Loucy (cell line): ENCODE results near the gene UTP14C.

ENCODE experiments used
- H2AFZ ChIP-seq: fragments of 200-600 bp; sonication (generic); 2 replicates; pipeline ENCODE4 v1.6.0; 2016; ENCODE audit warnings: antibody characterized with exemption, mild to moderate bottlenecking, low read length, moderate library complexity
- H3F3A ChIP-seq: fragments of 200-600 bp; 2 replicates; pipeline ENCODE4 v1.6.0; 2016; ENCODE audit warnings: antibody characterized with exemption, low read depth, mild to moderate bottlenecking
- H3K27me3 ChIP-seq: fragments of 200-600 bp; sonication (generic); 2 replicates; pipeline ENCODE4 v1.6.1; 2014; ENCODE audit warnings: low read length, mild to moderate bottlenecking; ENCODE audit not compliant: insufficient read depth, poor library complexity, severe bottlenecking
- H3K36me3 ChIP-seq: fragments of 200-600 bp; sonication (generic); 2 replicates; pipeline ENCODE4 v1.6.1; 2016; ENCODE audit warnings: low read length; ENCODE audit not compliant: insufficient read depth
- H3K4me1 ChIP-seq: fragments of 200-600 bp; sonication (generic); 2 replicates; pipeline ENCODE4 v1.5.1; 2014; ENCODE audit warnings: low read length, mild to moderate bottlenecking; ENCODE audit not compliant: insufficient read depth, poor library complexity, severe bottlenecking
- H3K4me2 ChIP-seq: fragments of 200-600 bp; sonication (generic); 2 replicates; pipeline ENCODE4 v1.6.0; 2014; ENCODE audit warnings: antibody characterized with exemption, low read length, low read depth, mild to moderate bottlenecking; ENCODE audit not compliant: poor library complexity, severe bottlenecking
- H3K4me3 ChIP-seq: fragments of 200-600 bp; sonication (generic); 2 replicates; pipeline ENCODE4 v1.5.1; 2014; ENCODE audit warnings: low read length, mild to moderate bottlenecking, mixed read lengths; ENCODE audit not compliant: poor library complexity, severe bottlenecking
- H3K79me2 ChIP-seq: fragments of 200-600 bp; sonication (generic); 2 replicates; pipeline ENCODE4 v1.6.1; 2014; ENCODE audit warnings: low read length; ENCODE audit not compliant: insufficient read depth
- H3K9ac ChIP-seq: fragments of 200-600 bp; sonication (generic); 2 replicates; pipeline ENCODE4 v1.6.0; 2014; ENCODE audit warnings: mild to moderate bottlenecking, low read depth, low read length, moderate library complexity; ENCODE audit not compliant: poor library complexity, severe bottlenecking
- H3K9me2 ChIP-seq: fragments of 200-600 bp; sonication (generic); replicated peaks from 2 replicates; pipeline ENCODE4 v1.6.1; 2016; ENCODE audit warnings: low read depth, low read length, mixed read lengths
- H3K9me3 ChIP-seq: fragments of 200-600 bp; sonication (generic); 2 replicates; pipeline ENCODE4 v1.6.1; 2014; ENCODE audit warnings: mild to moderate bottlenecking, antibody characterized with exemption, low read length, low read depth; ENCODE audit not compliant: insufficient read depth
- H4K20me1 ChIP-seq: fragments of 200-600 bp; sonication (generic); 2 replicates; pipeline ENCODE4 v1.6.0; 2014; ENCODE audit warnings: antibody characterized with exemption, low read length, mild to moderate bottlenecking; ENCODE audit not compliant: insufficient read depth, poor library complexity, severe bottlenecking
- CTCF ChIP-seq: fragments of 200-600 bp; sonication (generic); conservative IDR thresholded peaks from 2 replicates; pipeline ENCODE4 v1.5.1; 2014; ENCODE audit warnings: mild to moderate bottlenecking, antibody characterized with exemption, low read length
- EZH2phosphoT487 ChIP-seq: fragments of 200-600 bp; IDR thresholded peaks from 2 replicates; pipeline ENCODE4 v1.6.1; 2018; ENCODE audit warnings: antibody characterized with exemption, mild to moderate bottlenecking, moderate library complexity, borderline replicate concordance

The UTP14C gene

GRCh38 chr13:52061587-52061986 is 37.1 kb downstream of the UTP14C start:
- Histone ChIP-seq H3K79me2 (no peaks in the 10 kb centered on the region), H3K36me3 (no peaks in the 10 kb centered on the region), H3F3A (no peaks in the 10 kb centered on the region), H3K4me3 (no peak overlapping the region), H3K9me2 (no peaks in the 10 kb centered on the region), H3K27me3 (no peaks in the 10 kb centered on the region), H2AFZ (no peak overlapping the region), H4K20me1 (no peaks in the 10 kb centered on the region), H3K9ac (no peak overlapping the region), H3K4me1 (peaks cover 6% of the 10 kb centered on the region), H3K4me2 (peak overlapping the region; percentile 10), H3K9me3 (no peaks in the 10 kb centered on the region)
- TF ChIP-seq CTCF (no peak), EZH2phosphoT487 (no peak)

- Histone ChIP-seq H3K4me3 (no peak overlapping the region), H3K36me3 (no peaks in the 10 kb centered on the region; the same call in 1 of the 2 replicates), H3K9me3 (peaks cover 15% of the 10 kb centered on the region; the same call in 1 of the 2 replicates)
These were observed 42.7 kb downstream of the UTP14C start for GRCh38 chr13:52067237-52067636.

GRCh38 chr13:52070929-52071523 is 46.5 kb downstream of the UTP14C start:
- H3K4me1 ChIP-seq: no peaks in the 10 kb centered on the region
- TF ChIP-seq EZH2phosphoT487 (no peak), CTCF (peak; percentile 60)
- H3K9me3 ChIP-seq: peaks cover 15% of the 10 kb centered on the region; the same call in 1 of the 2 replicates
- H2AFZ ChIP-seq: no peak overlapping the region
- H3K36me3 ChIP-seq: no peaks in the 10 kb centered on the region; the same call in 1 of the 2 replicates
- no peaks in the 10 kb centered on the region for H3K79me2 ChIP-seq
- H3K4me3 ChIP-seq: no peak overlapping the region
- no peak overlapping the region for H3K4me2 ChIP-seq
- no peaks in the 10 kb centered on the region for H4K20me1 ChIP-seq
- H3K27me3 ChIP-seq: peaks cover 6% of the 10 kb centered on the region
- no peaks in the 10 kb centered on the region for H3K9me2 ChIP-seq
- H3K9ac ChIP-seq: no peak overlapping the region
- H3F3A ChIP-seq: no peaks in the 10 kb centered on the region

More at GRCh38 chr13:52067237-52067636, 42.7 kb downstream of the UTP14C start:
- Histone ChIP-seq H3K9me2 (no peaks in the 10 kb centered on the region), H3K79me2 (no peaks in the 10 kb centered on the region), H2AFZ (no peak overlapping the region), H3F3A (no peaks in the 10 kb centered on the region), H3K4me1 (no peaks in the 10 kb centered on the region), H3K4me2 (no peak overlapping the region), H3K9ac (no peak overlapping the region), H4K20me1 (no peaks in the 10 kb centered on the region), H3K27me3 (no peaks in the 10 kb centered on the region)
- TF ChIP-seq EZH2phosphoT487: no peak
- TF ChIP-seq CTCF: no peak
